ENCODE data around the gene PRR29.

Gene PRR29

GRCh38 chr17:63999680-64000531, 1.8 kb downstream of the PRR29 start:
- H3K9ac ChIP-seq (ENCODE audit: low read length), result no peak overlapping the region
- H3K4me2 ChIP-seq (ENCODE audit: low read length), result no peak overlapping the region
- no peak overlapping the region for H3K27ac ChIP-seq (ENCODE audit: low read length)
- no peaks in the 10 kb centered on the region for H4K20me1 ChIP-seq (ENCODE audit: insufficient read depth, low read length)
- no peak for TF ChIP-seq EZH2phosphoT487 (IDR thresholded peaks at IDR 0.05; ENCODE audit: low read depth)
- TF ChIP-seq CTCF (IDR thresholded peaks at IDR 0.05; ENCODE audit: low read depth, low read length), result no peak
- no peaks in the 10 kb centered on the region for H3K79me2 ChIP-seq (ENCODE audit: low read length)
- H3K27me3 ChIP-seq (ENCODE audit: low read depth, low read length), result peaks cover 23% of the 10 kb centered on the region
- peaks cover 8% of the 10 kb centered on the region for H3K36me3 ChIP-seq (replicated peaks; ENCODE audit: low read depth, low read length)
- peaks cover 9% of the 10 kb centered on the region for H3K4me1 ChIP-seq (ENCODE audit: low read length)
- H3K4me3 ChIP-seq (ENCODE audit: low read length), result no peak overlapping the region
- H2AFZ ChIP-seq (ENCODE audit: low read depth, low read length), result no peak overlapping the region
- H3K9me3 ChIP-seq (ENCODE audit: insufficient read depth, low read length), result no peaks in the 10 kb centered on the region

GRCh38 chr17:64001091-64001579, 3.0 kb downstream of the PRR29 start:
- no peaks in the 10 kb centered on the region for H3K79me2 ChIP-seq (ENCODE audit: low read length)
- H3K4me3 ChIP-seq (ENCODE audit: low read length), result no peak overlapping the region
- H3K4me1 ChIP-seq (ENCODE audit: low read length), result peaks cover 9% of the 10 kb centered on the region
- no peak for TF ChIP-seq EZH2phosphoT487 (IDR thresholded peaks at IDR 0.05; ENCODE audit: low read depth)
- no peak for TF ChIP-seq CTCF (IDR thresholded peaks at IDR 0.05; ENCODE audit: low read depth, low read length)
- no peak overlapping the region for H3K4me2 ChIP-seq (ENCODE audit: low read length)
- H3K36me3 ChIP-seq (replicated peaks; ENCODE audit: low read depth, low read length), result peaks cover 8% of the 10 kb centered on the region
- no peak overlapping the region for H3K27ac ChIP-seq (ENCODE audit: low read length)
- H3K27me3 ChIP-seq (ENCODE audit: low read depth, low read length), result peaks cover 15% of the 10 kb centered on the region
- H2AFZ ChIP-seq (ENCODE audit: low read depth, low read length), result no peak overlapping the region
- no peaks in the 10 kb centered on the region for H4K20me1 ChIP-seq (ENCODE audit: insufficient read depth, low read length)
- no peak overlapping the region for H3K9ac ChIP-seq (ENCODE audit: low read length)
- H3K9me3 ChIP-seq (ENCODE audit: insufficient read depth, low read length), result no peaks in the 10 kb centered on the region

- Histone ChIP-seq H4K20me1 (ENCODE audit: insufficient read depth, low read length) (no peaks in the 10 kb centered on the region), H3K27me3 (ENCODE audit: low read depth, low read length) (peaks cover 10% of the 10 kb centered on the region), H3K79me2 (ENCODE audit: low read length) (no peaks in the 10 kb centered on the region), H3K9me3 (ENCODE audit: insufficient read depth, low read length) (no peaks in the 10 kb centered on the region), H3K4me1 (ENCODE audit: low read length) (peaks cover 9% of the 10 kb centered on the region), H3K9ac (ENCODE audit: low read length) (no peak overlapping the region), H3K27ac (ENCODE audit: low read length) (no peak overlapping the region), H3K4me3 (ENCODE audit: low read length) (no peak overlapping the region), H3K36me3 (replicated peaks; ENCODE audit: low read depth, low read length) (peaks cover 8% of the 10 kb centered on the region), H3K4me2 (ENCODE audit: low read length) (no peak overlapping the region), H2AFZ (ENCODE audit: low read depth, low read length) (no peak overlapping the region)
- TF ChIP-seq EZH2phosphoT487 (IDR thresholded peaks at IDR 0.05; ENCODE audit: low read depth) (no peak), CTCF (IDR thresholded peaks at IDR 0.05; ENCODE audit: low read depth, low read length) (no peak)
These were observed 3.8 kb downstream of the PRR29 start for GRCh38 chr17:64001763-64002529.
